NCI-H1417 (cell line): ENCODE data around the gene ACKR3.

Experiments used
- DNase-seq, 3 experiments: peaks; one replicate each; lab custom pipeline; 2025; lab: John Stamatoyannopoulos, UW

ACKR3 gene

GRCh38 chr2:236584521-236585384 is 15.1 kb downstream of the ACKR3 start:
- DNase-seq, result no peak

GRCh38 chr2:236585966-236586365 is 16.3 kb downstream of the ACKR3 start:
- no peak for DNase-seq

GRCh38 chr2:236587861-236588815 is 18.5 kb downstream of the ACKR3 start:
- no peak for DNase-seq

GRCh38 chr2:236588932-236589592 is 19.4 kb downstream of the ACKR3 start:
- no peak for DNase-seq

DNA sequence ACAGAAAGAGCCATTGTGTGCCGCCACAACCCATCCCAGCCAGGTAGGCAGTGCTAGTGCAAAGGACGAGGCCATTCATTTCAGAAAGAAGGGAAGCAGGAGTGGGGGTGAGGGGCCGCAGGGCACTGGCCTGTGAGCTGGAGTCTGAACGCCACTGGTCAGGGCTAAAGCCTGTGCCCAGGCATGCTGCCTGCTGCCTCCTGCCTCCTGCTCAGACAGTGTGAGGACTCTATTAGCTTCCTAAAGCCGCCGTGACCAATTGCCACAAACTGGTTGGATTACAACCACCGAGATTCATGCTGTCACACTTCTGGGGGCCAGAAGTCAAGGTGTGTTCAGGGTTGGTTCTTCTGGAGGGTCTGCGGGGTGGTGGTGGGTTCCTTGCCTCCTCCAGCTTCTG is 21.2 kb downstream of the ACKR3 start:
- DNase-seq, result no peak

- peak in 1 of 3 experiments; percentile 62 for DNase-seq
Measured at GRCh38 chr2:236592821-236593220, 23.2 kb downstream of the ACKR3 start.

GRCh38 chr2:236593531-236593930 is 23.9 kb downstream of the ACKR3 start:
- no peak for DNase-seq

- DNase-seq, result no peak
Measured at GRCh38 chr2:236593956-236594355, 24.3 kb downstream of the ACKR3 start.

DNA sequence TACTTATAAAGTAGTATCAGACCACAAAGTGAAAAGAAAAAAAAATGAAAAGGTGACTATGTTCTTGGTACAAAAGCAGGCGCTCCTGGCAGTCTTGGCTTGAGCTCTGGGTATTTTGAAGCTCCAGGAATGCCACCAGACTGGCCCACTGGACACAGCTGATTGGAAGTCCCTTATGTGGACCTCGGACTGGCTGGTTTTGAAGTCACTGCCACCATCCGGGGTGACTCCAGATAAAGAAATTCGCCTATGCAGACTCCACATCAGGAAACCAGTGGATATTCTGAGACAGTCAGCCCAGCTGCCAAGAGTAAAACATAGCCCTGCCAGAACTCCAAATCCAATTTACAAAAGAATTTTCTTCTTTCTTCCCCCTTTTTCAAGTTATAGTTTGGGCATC is 28.0 kb downstream of the ACKR3 start:
- no peak for DNase-seq

- no peak for DNase-seq
Measured at GRCh38 chr2:236599059-236599458, 29.4 kb downstream of the ACKR3 start.

DNA sequence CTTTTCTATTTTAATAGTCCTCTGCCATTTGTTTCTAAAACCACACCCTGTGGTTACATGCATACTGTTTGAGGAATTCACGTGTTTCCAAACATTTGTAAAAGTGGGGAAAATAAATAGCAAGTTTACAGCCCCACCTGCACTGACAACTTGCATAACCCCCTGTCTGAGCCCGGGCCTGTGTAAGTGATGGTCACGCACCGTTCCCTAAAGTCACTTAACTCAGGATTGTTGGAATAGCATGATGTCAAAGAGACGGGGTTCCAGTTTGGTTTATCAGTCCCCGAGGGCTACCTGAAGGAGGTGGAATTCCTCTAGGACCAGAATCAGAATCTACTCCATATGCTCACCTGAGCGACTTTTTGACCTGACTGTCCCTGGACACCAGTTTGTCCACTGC is 30.5 kb downstream of the ACKR3 start:
- DNase-seq, result no peak

DNA sequence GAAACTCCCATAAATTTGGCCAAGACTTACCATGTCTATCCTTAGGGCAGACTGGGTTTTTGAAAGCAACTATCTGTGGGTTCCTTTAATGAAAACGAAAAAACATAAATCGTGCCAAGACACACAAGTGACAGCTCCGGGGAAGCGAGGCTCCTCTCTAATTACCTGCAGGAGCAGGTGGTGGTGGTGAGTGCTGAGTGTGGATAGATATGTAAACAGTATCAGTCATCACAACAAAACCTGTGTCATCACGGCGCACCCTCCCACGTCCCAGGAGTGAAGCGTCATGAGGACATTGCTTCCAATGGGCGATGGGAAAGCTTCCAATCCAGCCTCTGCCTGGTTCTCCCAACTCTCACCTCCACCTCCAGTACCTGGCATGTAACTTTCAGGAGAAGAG is 31.3 kb downstream of the ACKR3 start:
- DNase-seq, result peak; percentile 23 to 77 (median 59)

DNA sequence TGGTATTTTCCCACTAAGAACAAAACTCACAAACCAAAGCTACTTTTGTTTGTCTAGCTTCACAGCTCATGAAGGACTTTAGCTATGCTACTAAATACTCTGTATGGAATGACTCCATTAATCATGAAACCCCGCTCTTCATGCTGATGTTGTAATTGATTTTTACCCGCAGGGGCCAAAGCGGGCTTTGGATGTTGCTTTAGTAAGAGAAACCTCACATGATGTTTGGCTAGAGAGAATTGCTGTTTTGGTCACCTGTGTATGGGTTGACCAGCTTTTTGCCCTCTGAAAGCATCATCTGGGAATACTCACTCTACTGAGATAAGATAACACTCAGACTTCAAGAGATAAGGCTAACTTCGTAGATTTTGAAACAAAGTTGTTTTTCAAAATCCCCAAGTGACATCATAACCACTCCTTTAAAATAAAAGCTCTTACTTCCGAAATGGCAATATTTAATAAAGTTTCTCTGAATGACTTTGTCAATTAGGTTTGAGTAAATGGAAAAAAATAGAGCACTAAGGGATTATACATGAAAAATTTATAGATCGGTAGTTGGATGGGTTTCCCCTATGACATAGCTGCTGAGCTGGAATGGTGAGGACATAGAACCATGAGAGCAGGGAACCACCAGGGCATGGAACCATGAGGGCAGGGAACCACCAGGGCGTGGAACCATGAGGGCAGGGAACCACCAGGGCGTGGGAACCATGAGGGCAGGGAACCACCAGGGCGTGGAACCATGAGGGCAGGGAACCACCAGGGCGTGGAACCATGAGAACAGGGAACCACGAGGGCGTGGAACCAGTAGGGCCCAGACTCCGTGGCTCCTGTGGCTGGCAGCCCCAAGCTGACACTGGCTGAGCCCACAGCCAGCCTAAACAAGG is 31.9 kb downstream of the ACKR3 start:
- DNase-seq, result peak in 1 of 3 experiments; percentile 17

- no peak for DNase-seq
Measured at GRCh38 chr2:236602678-236603077, 33.1 kb downstream of the ACKR3 start.

DNA sequence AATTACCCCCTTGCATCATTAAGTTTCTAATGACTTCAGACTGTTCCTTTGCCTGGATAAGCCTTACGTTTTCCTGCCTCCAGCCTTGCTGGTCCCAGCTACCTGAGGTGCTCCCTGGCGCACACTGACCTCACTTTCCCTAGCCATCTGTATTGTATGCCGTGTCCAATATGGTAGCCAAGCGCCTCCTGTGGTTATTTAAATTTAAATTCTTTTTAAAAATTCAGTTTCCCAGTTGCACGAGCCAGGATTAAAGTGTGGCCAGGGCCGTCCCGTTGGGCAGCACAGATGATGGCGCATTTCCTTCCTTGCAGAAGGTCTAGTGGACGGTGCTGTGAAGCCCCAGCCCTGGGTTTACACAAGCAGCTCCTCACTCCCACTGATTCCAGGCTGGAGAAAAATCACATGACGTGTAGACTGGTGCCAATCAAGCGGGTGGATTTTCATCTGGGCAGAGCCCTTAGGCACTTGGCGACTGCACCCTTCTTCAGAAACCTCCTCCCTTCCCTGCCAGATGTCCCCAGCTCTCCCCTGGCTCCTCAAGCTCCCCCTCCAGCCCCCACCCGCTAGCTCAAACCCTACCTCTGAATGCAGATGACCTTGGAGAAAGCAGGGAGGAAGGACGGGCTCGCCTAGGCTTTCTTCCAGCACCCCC is 33.9 kb downstream of the ACKR3 start:
- DNase-seq, result no peak

GRCh38 chr2:236604575-236605344 is 35.1 kb downstream of the ACKR3 start:
- DNase-seq, result no peak

DNA sequence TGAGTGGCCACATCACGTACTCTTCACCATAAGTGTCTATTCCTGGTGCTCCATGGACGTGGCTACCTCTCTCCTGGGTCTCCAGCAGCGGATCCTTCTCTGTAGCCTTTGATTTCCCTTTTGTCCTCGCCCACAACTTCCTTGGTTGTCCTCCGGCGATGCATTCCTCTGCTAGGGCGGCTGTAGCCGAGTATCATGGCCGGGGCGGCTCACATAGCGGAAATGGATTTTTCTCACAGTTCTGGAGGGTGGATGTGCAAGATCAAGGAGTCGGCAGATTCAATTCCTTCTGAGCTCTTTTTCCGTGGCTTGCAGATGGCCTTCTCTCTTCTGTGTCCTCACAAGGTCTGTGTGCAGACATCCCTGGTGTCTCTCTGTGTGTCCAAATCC is 35.7 kb downstream of the ACKR3 start:
- DNase-seq, result no peak

DNA sequence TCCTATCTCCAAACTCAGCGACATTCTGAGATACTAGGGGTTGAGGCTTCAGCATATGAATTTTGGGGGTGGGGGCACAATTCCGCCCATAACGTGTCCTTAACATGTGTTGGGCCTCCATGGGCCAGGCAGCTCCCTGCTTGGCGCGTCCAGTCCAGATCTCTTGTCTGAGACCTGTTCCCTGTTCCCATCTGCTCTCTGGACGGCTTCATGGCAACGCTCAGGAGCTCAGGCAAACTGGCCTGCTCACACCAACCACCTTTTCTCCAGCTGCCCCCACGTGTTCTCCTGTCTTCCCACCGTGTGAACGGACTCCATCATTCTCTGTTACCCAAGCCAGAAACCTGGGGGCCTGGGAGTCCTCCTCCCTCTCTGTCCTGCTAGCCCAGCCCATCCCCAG is 36.4 kb downstream of the ACKR3 start:
- no peak for DNase-seq

GRCh38 chr2:236607471-236608187 is 38.0 kb downstream of the ACKR3 start:
- DNase-seq, result peak in 1 of 3 experiments; percentile 1
